ENCODE data around the gene FRAT1.
"Not testable (repeated sequence)": the region's sequence is repeated elsewhere in the genome, so short reads cannot be mapped to it uniquely, and the experiment has no call there.

FRAT1 gene

GRCh38 chr10:97318772-97319651 is at the start of gene FRAT1:
TSS of gene FRAT1 (plus strand) at chr10:97319271. CDS start at chr10:97319454, 183 bp downstream.
- peak; percentile 91 for DNase-seq

GRCh38 chr10:97270523-97271154 is 48.4 kb upstream of the FRAT1 start:
- no peak for DNase-seq

- no peak for DNase-seq
These were observed 45.4 kb upstream of the FRAT1 start for GRCh38 chr10:97273700-97274099.

- no peak for DNase-seq
These were observed 44.2 kb upstream of the FRAT1 start for GRCh38 chr10:97274828-97275227.

GRCh38 chr10:97277551-97277950 is 41.5 kb upstream of the FRAT1 start:
- DNase-seq: no peak

- peak; percentile 65 for DNase-seq
These were observed 40.5 kb upstream of the FRAT1 start for GRCh38 chr10:97278491-97278989.

GRCh38 chr10:97279121-97279815 is 39.8 kb upstream of the FRAT1 start:
- DNase-seq: no peak

- no peak for DNase-seq
These were observed 38.3 kb upstream of the FRAT1 start for GRCh38 chr10:97280783-97281182.

- DNase-seq: not testable (repeated sequence)
These were observed 29.0 kb upstream of the FRAT1 start for GRCh38 chr10:97290076-97290475.

GRCh38 chr10:97290576-97291356 is 28.3 kb upstream of the FRAT1 start:
- not testable (repeated sequence) for DNase-seq

- no peak for DNase-seq
These were observed 27.5 kb upstream of the FRAT1 start for GRCh38 chr10:97291357-97292096.

- peak; percentile 97 for DNase-seq
These were observed 26.8 kb upstream of the FRAT1 start, which contains the start of gene ARHGAP19 for GRCh38 chr10:97292097-97292861. TSS of gene ARHGAP19 (minus strand) at chr10:97292637. CDS start at chr10:97292627, 10 bp downstream.

GRCh38 chr10:97292862-97293198 is 26.2 kb upstream of the FRAT1 start:
- no peak for DNase-seq

- DNase-seq: no peak
These were observed 21.4 kb upstream of the FRAT1 start for GRCh38 chr10:97297556-97298222.

- no peak for DNase-seq
These were observed 20.9 kb upstream of the FRAT1 start for GRCh38 chr10:97298223-97298571.

- DNase-seq: no peak
These were observed 18.1 kb upstream of the FRAT1 start for GRCh38 chr10:97300980-97301379.

- no peak for DNase-seq
These were observed 16.8 kb upstream of the FRAT1 start for GRCh38 chr10:97302088-97302791.

GRCh38 chr10:97307441-97307840 is 11.6 kb upstream of the FRAT1 start:
- no peak for DNase-seq

GRCh38 chr10:97307866-97308780 is 10.9 kb upstream of the FRAT1 start:
- DNase-seq: no peak
